ENCODE data around the gene DCAKD. TPM values are rescaled to one million over a fixed set of nuclear protein-coding genes. Genes with fewer than 3 reads are reported as not detected.

Gene DCAKD
- total RNA-seq, 1 experiment from 2014 or later: 25.7 TPM

- no peak for DNase-seq (ENCODE audit: low read depth)
These were observed 19.9 kb downstream of the DCAKD start for GRCh38 chr17:45031231-45032173.

- no peak for DNase-seq (ENCODE audit: low read depth)
These were observed 20.7 kb downstream of the DCAKD start for GRCh38 chr17:45030733-45031132.

- DNase-seq (ENCODE audit: low read depth): no peak
These were observed 21.5 kb downstream of the DCAKD start for GRCh38 chr17:45029758-45030423.

GRCh38 chr17:45029096-45029495, 22.3 kb downstream of the DCAKD start:
- DNase-seq (ENCODE audit: low read depth): no peak

GRCh38 chr17:45022655-45023339, 28.6 kb downstream of the DCAKD start:
- no peak for DNase-seq (ENCODE audit: low read depth)

- DNase-seq (ENCODE audit: low read depth): no peak
These were observed 29.2 kb downstream of the DCAKD start for GRCh38 chr17:45022288-45022648.

- DNase-seq (ENCODE audit: low read depth): peak; percentile 72
These were observed 29.7 kb downstream of the DCAKD start for GRCh38 chr17:45021607-45022287.

GRCh38 chr17:45020354-45021138, 30.9 kb downstream of the DCAKD start:
- no peak for DNase-seq (ENCODE audit: low read depth)

GRCh38 chr17:45018848-45019711, 32.4 kb downstream of the DCAKD start:
- peak; percentile 71 for DNase-seq (ENCODE audit: low read depth)

GRCh38 chr17:45018514-45018847, 33.0 kb downstream of the DCAKD start:
- no peak for DNase-seq (ENCODE audit: low read depth)

- peak; percentile 48 for DNase-seq (ENCODE audit: low read depth)
These were observed 34.6 kb downstream of the DCAKD start for GRCh38 chr17:45016823-45017222.

- DNase-seq (ENCODE audit: low read depth): no peak
These were observed 35.2 kb downstream of the DCAKD start for GRCh38 chr17:45016237-45016636.

- DNase-seq (ENCODE audit: low read depth): no peak
These were observed 38.1 kb downstream of the DCAKD start for GRCh38 chr17:45013021-45013997.

- DNase-seq (ENCODE audit: low read depth): no peak
These were observed 39.7 kb downstream of the DCAKD start for GRCh38 chr17:45011767-45012166.

- no peak for DNase-seq (ENCODE audit: low read depth)
These were observed 41.6 kb downstream of the DCAKD start for GRCh38 chr17:45009676-45010467.

GRCh38 chr17:45008216-45008615, 43.2 kb downstream of the DCAKD start:
- no peak for DNase-seq (ENCODE audit: low read depth)

GRCh38 chr17:45006927-45007461, 44.4 kb downstream of the DCAKD start:
- no peak for DNase-seq (ENCODE audit: low read depth)

GRCh38 chr17:45005700-45006099, 45.7 kb downstream of the DCAKD start:
- DNase-seq (ENCODE audit: low read depth): no peak

Measured in Daoy (cell line).